GM19239 (cell line): ENCODE results near the gene AGTRAP.

Experiments
- DNase-seq: peaks from one replicate; pipeline ENCODE4 v3.0.0; 2011; ENCODE audit warnings: low spot score; ENCODE audit not compliant: insufficient read length
- FAIRE-seq: peaks from 2 replicates; lab custom pipeline; 2011; peaks lifted over from hg19 to GRCh38; lab: Jason Lieb, UNC

AGTRAP gene

GRCh38 chr1:11778844-11779623, 43.1 kb downstream of the AGTRAP start:
- no peak for FAIRE-seq
- DNase-seq, result no peak

GRCh38 chr1:11779715-11780379, 43.9 kb downstream of the AGTRAP start:
- FAIRE-seq, result no peak

GRCh38 chr1:11780380-11781147, 44.6 kb downstream of the AGTRAP start:
- DNase-seq, result no peak
- FAIRE-seq, result no peak

More at GRCh38 chr1:11779715-11780379, 43.9 kb downstream of the AGTRAP start:
- DNase-seq, result no peak

- no peak for DNase-seq
- FAIRE-seq, result no peak
Observed at GRCh38 chr1:11781297-11781696, 45.4 kb downstream of the AGTRAP start.

- DNase-seq, result no peak
Observed at GRCh38 chr1:11782127-11782708, 46.3 kb downstream of the AGTRAP start.

GRCh38 chr1:11783556-11783955, 47.6 kb downstream of the AGTRAP start:
- DNase-seq, result no peak
- FAIRE-seq, result no peak

More at GRCh38 chr1:11782127-11782708, 46.3 kb downstream of the AGTRAP start:
- FAIRE-seq, result no peak

- no peak for DNase-seq
Observed at GRCh38 chr1:11784256-11784992, 48.5 kb downstream of the AGTRAP start.

GRCh38 chr1:11784993-11785769, 49.2 kb downstream of the AGTRAP start:
- FAIRE-seq (no peak), DNase-seq (peak; percentile 83)

More at GRCh38 chr1:11784256-11784992, 48.5 kb downstream of the AGTRAP start:
- no peak for FAIRE-seq

- DNase-seq (no peak), FAIRE-seq (no peak)
Observed at GRCh38 chr1:11786168-11786567, 50.2 kb downstream of the AGTRAP start.

GRCh38 chr1:11787251-11787803, 51.4 kb downstream of the AGTRAP start:
- no peak for FAIRE-seq

GRCh38 chr1:11787804-11788436, 52.0 kb downstream of the AGTRAP start:
- DNase-seq (no peak), FAIRE-seq (no peak)

More at GRCh38 chr1:11787251-11787803, 51.4 kb downstream of the AGTRAP start:
- no peak for DNase-seq

GRCh38 chr1:11788549-11789053, 52.7 kb downstream of the AGTRAP start:
- FAIRE-seq, result no peak
- DNase-seq, result no peak

- FAIRE-seq, result no peak
Observed at GRCh38 chr1:11789126-11790067, 53.5 kb downstream of the AGTRAP start.

GRCh38 chr1:11790101-11790879, 54.4 kb downstream of the AGTRAP start:
- no peak for FAIRE-seq

More at GRCh38 chr1:11789126-11790067, 53.5 kb downstream of the AGTRAP start:
- no peak for DNase-seq

GRCh38 chr1:11790880-11791715, 55.2 kb downstream of the AGTRAP start:
- FAIRE-seq (no peak), DNase-seq (no peak)

More at GRCh38 chr1:11790101-11790879, 54.4 kb downstream of the AGTRAP start:
- no peak for DNase-seq
